Ovary (tissue), 9 donors: ENCODE results near the gene SMU1. TPM values are rescaled to one million over a fixed set of nuclear protein-coding genes. Genes with fewer than 3 reads are reported as not detected.

Source experiments
- DNase-seq, 5 donors: peaks; one replicate each; pipeline ENCODE4 v3.0.0-alpha.2; 2019 to 2020
- H3K27ac ChIP-seq, 2 donors: fragments of 200-600 bp; one replicate each; pipeline versions ENCODE4 v1.5.1 to v1.8.0; 2019 to 2022
- H3K27me3 ChIP-seq: fragments of 200-600 bp; one replicate; pipeline ENCODE4 v1.8.0; 2022
- H3K36me3 ChIP-seq: fragments of 200-600 bp; sonication (generic); one replicate; pipeline ENCODE4 v1.5.1; 2019
- H3K4me1 ChIP-seq: one replicate; pipeline ENCODE4 v1.8.1; 2013; ENCODE audit warnings: mild to moderate bottlenecking, moderate library complexity; ENCODE audit not compliant: insufficient read depth
- H3K4me3 ChIP-seq: fragments of 200-600 bp; sonication (generic); one replicate; pipeline ENCODE4 v1.5.1; 2017
- H3K9me3 ChIP-seq, 2 donors: fragments of 200-600 bp in 1 of 2; sonication (generic) in 1 of 2; one replicate each; pipeline versions ENCODE4 v1.5.1 to v1.8.1; 2013 to 2019; ENCODE audit warnings: mild to moderate bottlenecking in 1 of 2, moderate library complexity in 1 of 2
- CTCF ChIP-seq, 3 donors: fragments of 450-650 bp in 2 of 3; fragments of 200-600 bp in 1 of 3; IDR thresholded peaks; one replicate each; pipeline versions ENCODE4 v1.5.1 to v1.8.0; 2016 to 2022; ENCODE audit warnings: antibody characterized with exemption in 3 of 3, mild to moderate bottlenecking in 1 of 3
- EP300 ChIP-seq: sonication (generic); formaldehyde crosslinking; IDR thresholded peaks from one replicate; pipeline ENCODE4 v1.6.1; 2017; ENCODE audit warnings: antibody characterized with exemption
- POLR2A ChIP-seq: fragments of 450-650 bp; IDR thresholded peaks from one replicate; pipeline ENCODE4 v1.6.1; 2017; ENCODE audit warnings: antibody characterized with exemption, mild to moderate bottlenecking, moderate library complexity
- WGBS, 3 donors: extraction: QIAGEN DNeasy Blood & Tissue Kit in 1 of 3; methylation state at CpG; one replicate each; pipeline versions ENCODE4 v1.1.5 to v1.1.7; 2013 to 2017; 5-methylcytosine and 5-hydroxymethylcytosine counted together
- intact Hi-C, 4 donors: fragments of 100-400 bp; cut with DNase I; formaldehyde crosslinking; loops; one replicate each; pipeline versions ENCODE4 v1.11.0 to v1.15.1; 2022 to 2023
- polyA plus RNA-seq, 2 donors: library from polyadenylated mRNA; stranded (reverse); fragments of 200-250 nt in 1 of 2; fragments of 350-450 nt in 1 of 2; fragmentation: Illumina TruSeq in 1 of 2; extraction: RNeasy Lipid Tissue Mini Kit (QIAGEN cat#74804) in 1 of 2; gene quantifications; one replicate each; pipeline ENCODE4 v1.2.3, GENCODE V29; 2013 to 2014
- total RNA-seq, 7 donors: library from RNA; depleted of rRNA in 2 of 7; stranded (reverse); fragments of >200 nt in 2 of 7; fragmentation: NEBNext Ultra II Directional in 3 of 7; extraction: Animal tissue kit (Norgen Biotek cat#: 25700) in 3 of 7; gene quantifications; one replicate each; pipeline versions ENCODE4 v1.1.0 to v1.2.4, GENCODE V29; 2016 to 2023
- donor health status: DM: no; HTN: no; CAD: no; lungs with moderate emphysema.
- donor health status: DM: no; HTN: no; CAD: no.
- donor health status: Bipolar disorder and iron deficiency.
- donor health status: DM: yes; HTN: yes; CAD: no.
- donor health status: DM: no; HTN: no; CAD: no.
- donor health status: DM: yes; HTN: yes; CAD: no.

SMU1 gene
- total and polyA plus RNA-seq, 9 donors, result 12.2 to 28.6 (median 24.2) TPM

GRCh38 chr9:33108472-33108871 is 32.0 kb upstream of the SMU1 start:
- intact Hi-C loops, result no loop called here
- Histone ChIP-seq H3K27ac (no peak overlapping the region), H3K36me3 (no peaks in the 10 kb centered on the region), H3K27me3 (no peaks in the 10 kb centered on the region), H3K4me1 (peaks cover 8% of the 10 kb centered on the region), H3K9me3 (no peaks in the 10 kb centered on the region), H3K4me3 (no peak overlapping the region)
- 87 to 91% (median 89%) methylated on average over 3 of the region's 3 CpGs for WGBS, 3 donors
- no peak for DNase-seq
- TF ChIP-seq POLR2A, result no peak
- TF ChIP-seq EP300, result no peak
- no peak for TF ChIP-seq CTCF (IDR thresholded peaks at IDR 0.05)

GRCh38 chr9:33107762-33108161 is 31.3 kb upstream of the SMU1 start:
- DNase-seq, result no peak
- Histone ChIP-seq H3K27me3 (no peaks in the 10 kb centered on the region), H3K36me3 (no peaks in the 10 kb centered on the region), H3K4me1 (peaks cover 8% of the 10 kb centered on the region), H3K4me3 (no peak overlapping the region), H3K27ac (peak overlapping the region in 1 of 2 donors; percentile 23), H3K9me3 (no peaks in the 10 kb centered on the region)
- no peak for TF ChIP-seq CTCF (IDR thresholded peaks at IDR 0.05)
- no peak for TF ChIP-seq POLR2A
- TF ChIP-seq EP300, result no peak
- intact Hi-C loops, result no loop called here
- WGBS, 3 donors, result 61 to 71% (median 64%) methylated on average over 5 of the region's 5 CpGs

GRCh38 chr9:33106827-33107621 is 30.6 kb upstream of the SMU1 start:
- peak in 2 of 5 donors; percentile 35 to 70 for DNase-seq

GRCh38 chr9:33106372-33106771 is 29.9 kb upstream of the SMU1 start:
- no peak for DNase-seq
- TF ChIP-seq POLR2A (no peak), EP300 (no peak), CTCF (IDR thresholded peaks at IDR 0.05) (no peak)
- 70 to 84% (median 76%) methylated on average over 4 of the region's 4 CpGs for WGBS, 3 donors
- Histone ChIP-seq H3K4me3 (no peak overlapping the region), H3K27ac (no peak overlapping the region), H3K4me1 (peaks cover 8% of the 10 kb centered on the region), H3K9me3 (no peaks in the 10 kb centered on the region), H3K36me3 (no peaks in the 10 kb centered on the region), H3K27me3 (no peaks in the 10 kb centered on the region)
- intact Hi-C loops, result no loop called here

More at GRCh38 chr9:33106827-33107621, 30.6 kb upstream of the SMU1 start:
- Histone ChIP-seq H3K27ac (peak overlapping the region in 1 of 2 donors; percentile 23), H3K4me3 (no peak overlapping the region), H3K9me3 (no peaks in the 10 kb centered on the region), H3K27me3 (no peaks in the 10 kb centered on the region), H3K36me3 (no peaks in the 10 kb centered on the region), H3K4me1 (peaks cover 8% of the 10 kb centered on the region)
- WGBS, 3 donors, result 22 to 28% (median 24%) methylated on average over 10 of the region's 10 CpGs
- TF ChIP-seq POLR2A, result no peak
- no peak for TF ChIP-seq CTCF (IDR thresholded peaks at IDR 0.05)
- no peak for TF ChIP-seq EP300
- intact Hi-C loops, result no loop called here
